K562 (cell line): ENCODE results near the gene ERVH48-1. TPM values are rescaled to one million over a fixed set of nuclear protein-coding genes. Genes with fewer than 3 reads are reported as not detected.

Experiments used
- CTBP1 ChIP-seq: fragments of 450-650 bp; IDR thresholded peaks from 2 replicates; pipeline ENCODE4 v1.6.1; 2016; ENCODE audit warnings: borderline replicate concordance
- DMBX1 ChIP-seq: fragments of 250-450 bp; sonication (Bioruptor Pico); IDR thresholded peaks from 2 replicates; pipeline ENCODE4 v1.8.0; 2022; ENCODE audit warnings: inconsistent platforms, mild to moderate bottlenecking, moderate library complexity, borderline replicate concordance
- EP400 ChIP-seq: fragments of 450-650 bp; IDR thresholded peaks from 2 replicates; pipeline ENCODE4 v1.6.1; 2017; ENCODE audit warnings: antibody characterized with exemption, mild to moderate bottlenecking, moderate library complexity
- HDAC3 ChIP-seq: fragments of 450-650 bp; IDR thresholded peaks from 2 replicates; pipeline ENCODE4 v1.6.1; 2018; ENCODE audit warnings: borderline replicate concordance, mild to moderate bottlenecking, moderate library complexity; ENCODE audit not compliant: partially characterized antibody
- KLF16 ChIP-seq: IDR thresholded peaks from 2 replicates; pipeline ENCODE4 v1.6.1; 2016; ENCODE audit warnings: antibody characterized with exemption
- POU5F1 ChIP-seq: fragments of 150-350 bp; IDR thresholded peaks from 2 replicates; pipeline ENCODE4 v1.6.1; 2014; ENCODE audit warnings: borderline replicate concordance, low read length, low read depth, mild to moderate bottlenecking; ENCODE audit not compliant: partially characterized antibody
- SMARCC2 ChIP-seq: fragments of 450-650 bp; IDR thresholded peaks from 2 replicates; pipeline ENCODE4 v1.6.1; 2017; ENCODE audit warnings: antibody characterized with exemption, moderate library complexity, mild to moderate bottlenecking, low read depth
- VEZF1 ChIP-seq: fragments of 200-800 bp; sonication (Bioruptor generic); IDR thresholded peaks from 2 replicates; pipeline ENCODE4 v1.6.1; 2017; ENCODE audit warnings: missing genetic modification characterization, missing compliant biosample characterization
- ZNF280A ChIP-seq: fragments of 450-650 bp; IDR thresholded peaks from 2 replicates; pipeline ENCODE4 v1.6.1; 2018; ENCODE audit warnings: mild to moderate bottlenecking, low read depth; ENCODE audit not compliant: partially characterized antibody
- ZSCAN32 ChIP-seq: fragments of 450-650 bp; formaldehyde crosslinking; IDR thresholded peaks from 2 replicates; pipeline ENCODE4 v1.4.0; 2020; ENCODE audit warnings: mild to moderate bottlenecking, moderate library complexity
- polyA plus RNA-seq, 8 experiments: library from polyadenylated mRNA; depleted of rRNA in 4 of 8; stranded (reverse) in 5 of 8; unstranded in 3 of 8; fragments of >200 nt; fragmentation: Nextera tagmentation in 2 of 8; fragmentation: Illumina TruSeq in 1 of 8; extraction: Ambion mirVana in 2 of 8; extraction: Trizol in 1 of 8; gene quantifications; 2 replicates each; pipeline versions ENCODE4 v1.2.1 to v1.2.3, GENCODE V29; 2011 to 2014; ENCODE audit warnings: inconsistent platforms in 1 of 8, missing spikeins in 1 of 8
- total RNA-seq, 7 experiments: library from RNA; depleted of rRNA in 6 of 7; stranded (reverse); fragments of >200 nt in 6 of 7; fragmentation: Illumina TruSeq in 2 of 7; extraction: Trizol in 2 of 7; gene quantifications; 2 replicates each; pipeline versions ENCODE4 v1.2.1 to v1.2.3, GENCODE V29; 2011 to 2021; ENCODE audit warnings: low replicate concordance in 1 of 7

Gene ERVH48-1
- total and polyA plus RNA-seq, 9 of the 15 experiments (the other 6 are each of a cell fraction or from before 2014, with no cell fraction given) = 0.08 to 0.49 (median 0.16) TPM; not detected in 3

GRCh38 chr21:42923553-42924432 lies 1.6 kb downstream of the ERVH48-1 start (continued):
- TF ChIP-seq DMBX1 (CRISPR knock-in tag) (peak; percentile 27; the same call in 1 of the 2 replicates), SMARCC2 (peak; percentile 50; the same call in 1 of the 2 replicates), KLF16 (peak; percentile 75), ZNF280A (peak; percentile 50), VEZF1 (CRISPR knock-in tag) (peak; percentile 91), HDAC3 (peak; percentile 65), ZSCAN32 (CRISPR knock-in tag) (no peak), POU5F1 (no peak), EP400 (peak; percentile 96), CTBP1 (peak; percentile 80)
